ENCODE data around the gene LDAH.

LDAH gene

GRCh38 chr2:20675701-20676352, 147.1 kb downstream of the LDAH start:
- H3K27me3 Mint-ChIP-seq, result peaks cover 36% of the 10 kb centered on the region
- H3K4me3 Mint-ChIP-seq, result no peak overlapping the region
- no peaks in the 10 kb centered on the region for H3K9me3 Mint-ChIP-seq
- H3K4me1 Mint-ChIP-seq, result no peaks in the 10 kb centered on the region
- H3K27ac Mint-ChIP-seq, result peak overlapping the region; percentile 2
- DNase-seq, result no peak
- H3K36me3 Mint-ChIP-seq, result peaks cover 1% of the 10 kb centered on the region
- CTCF ChIA-PET, result interaction anchor here (0.7 to 5.3 kb wide), 3 partner anchors 15 to 264 kb away, joined by 3 to 33 read pairs (median 4); no protein-coding TSS in a partner anchor

- CTCF ChIA-PET, result interaction anchor here (0.9 to 5.3 kb wide), 2 partner anchors 14 to 21 kb away, joined by 4 to 33 read pairs; no protein-coding TSS in a partner anchor
- Mint-ChIP-seq H3K36me3 (no peaks in the 10 kb centered on the region), H3K4me3 (no peak overlapping the region), H3K27me3 (peaks cover 43% of the 10 kb centered on the region), H3K9me3 (no peaks in the 10 kb centered on the region), H3K27ac (no peak overlapping the region), H3K4me1 (no peaks in the 10 kb centered on the region)
- no peak for DNase-seq
These were observed 147.8 kb downstream of the LDAH start for GRCh38 chr2:20674974-20675679.

GRCh38 chr2:20674309-20674965, 148.5 kb downstream of the LDAH start:
- Mint-ChIP-seq H3K4me1 (no peaks in the 10 kb centered on the region), H3K9me3 (no peaks in the 10 kb centered on the region), H3K36me3 (no peaks in the 10 kb centered on the region), H3K27me3 (peaks cover 50% of the 10 kb centered on the region), H3K27ac (no peak overlapping the region), H3K4me3 (no peak overlapping the region)
- no peak for DNase-seq
- CTCF ChIA-PET, result interaction anchor here (5.3 kb wide), 1 partner anchor 14 kb away, joined by 33 read pairs; no protein-coding TSS in a partner anchor

GRCh38 chr2:20673686-20674308, 149.1 kb downstream of the LDAH start:
- H3K36me3 Mint-ChIP-seq, result no peaks in the 10 kb centered on the region
- no peak overlapping the region for H3K27ac Mint-ChIP-seq
- peaks cover 56% of the 10 kb centered on the region for H3K27me3 Mint-ChIP-seq
- no peak overlapping the region for H3K4me3 Mint-ChIP-seq
- H3K9me3 Mint-ChIP-seq, result no peaks in the 10 kb centered on the region
- CTCF ChIA-PET, result no interaction called here
- no peaks in the 10 kb centered on the region for H3K4me1 Mint-ChIP-seq
- DNase-seq, result no peak

- Mint-ChIP-seq H3K27ac (no peak overlapping the region), H3K4me3 (no peak overlapping the region), H3K36me3 (peaks cover 2% of the 10 kb centered on the region), H3K27me3 (peaks cover 70% of the 10 kb centered on the region), H3K9me3 (no peaks in the 10 kb centered on the region), H3K4me1 (peaks cover 3% of the 10 kb centered on the region)
- CTCF ChIA-PET, result interaction anchor here (3.3 kb wide), 1 partner anchor 11 kb away, joined by 22 read pairs; no protein-coding TSS in a partner anchor
- DNase-seq, result no peak
These were observed 150.5 kb downstream of the LDAH start for GRCh38 chr2:20672201-20672951.

- no peak for DNase-seq
- no peak overlapping the region for H3K4me3 Mint-ChIP-seq
- H3K9me3 Mint-ChIP-seq, result no peaks in the 10 kb centered on the region
- H3K4me1 Mint-ChIP-seq, result peaks cover 3% of the 10 kb centered on the region
- H3K27ac Mint-ChIP-seq, result no peak overlapping the region
- H3K36me3 Mint-ChIP-seq, result peaks cover 2% of the 10 kb centered on the region
- CTCF ChIA-PET, result interaction anchor here (3.3 kb wide), 1 partner anchor 10 kb away, joined by 22 read pairs; no protein-coding TSS in a partner anchor
- H3K27me3 Mint-ChIP-seq, result peaks cover 74% of the 10 kb centered on the region
These were observed 151.2 kb downstream of the LDAH start for GRCh38 chr2:20671736-20672080.

- no peak for DNase-seq
- H3K27me3 Mint-ChIP-seq, result peaks cover 79% of the 10 kb centered on the region
- H3K9me3 Mint-ChIP-seq, result no peaks in the 10 kb centered on the region
- no peak overlapping the region for H3K4me3 Mint-ChIP-seq
- H3K36me3 Mint-ChIP-seq, result peaks cover 2% of the 10 kb centered on the region
- peaks cover 6% of the 10 kb centered on the region for H3K4me1 Mint-ChIP-seq
- no peak overlapping the region for H3K27ac Mint-ChIP-seq
- CTCF ChIA-PET, result interaction anchor here (3.3 kb wide), 1 partner anchor 10 kb away, joined by 22 read pairs; no protein-coding TSS in a partner anchor
These were observed 151.7 kb downstream of the LDAH start for GRCh38 chr2:20671036-20671735.

- no peaks in the 10 kb centered on the region for H3K9me3 Mint-ChIP-seq
- no peak overlapping the region for H3K27ac Mint-ChIP-seq
- DNase-seq, result no peak
- peaks cover 2% of the 10 kb centered on the region for H3K36me3 Mint-ChIP-seq
- CTCF ChIA-PET, result interaction anchor here (3.3 kb wide), 1 partner anchor 9 kb away, joined by 22 read pairs; no protein-coding TSS in a partner anchor
- peaks cover 11% of the 10 kb centered on the region for H3K4me1 Mint-ChIP-seq
- H3K27me3 Mint-ChIP-seq, result peaks cover 86% of the 10 kb centered on the region
- H3K4me3 Mint-ChIP-seq, result no peak overlapping the region
These were observed 152.4 kb downstream of the LDAH start for GRCh38 chr2:20670315-20671035.

GRCh38 chr2:20669562-20670314, 153.2 kb downstream of the LDAH start:
- DNase-seq, result no peak
- Mint-ChIP-seq H3K27ac (no peak overlapping the region), H3K36me3 (peaks cover 2% of the 10 kb centered on the region), H3K4me1 (peaks cover 12% of the 10 kb centered on the region), H3K27me3 (peaks cover 88% of the 10 kb centered on the region), H3K4me3 (no peak overlapping the region), H3K9me3 (no peaks in the 10 kb centered on the region)
- CTCF ChIA-PET, result interaction anchor here (3.3 kb wide), 1 partner anchor 8 kb away, joined by 22 read pairs; no protein-coding TSS in a partner anchor

GRCh38 chr2:20668871-20669475, 153.9 kb downstream of the LDAH start:
- no peak for DNase-seq
- Mint-ChIP-seq H3K27me3 (peaks cover 91% of the 10 kb centered on the region), H3K9me3 (no peaks in the 10 kb centered on the region), H3K36me3 (peaks cover 2% of the 10 kb centered on the region), H3K4me3 (no peak overlapping the region), H3K27ac (no peak overlapping the region), H3K4me1 (peaks cover 12% of the 10 kb centered on the region)
- CTCF ChIA-PET, result interaction anchor here (1.5 kb wide), 1 partner anchor 18 kb away, joined by 3 read pairs; the partner anchor contains the start of gene HS1BP3

GRCh38 chr2:20668451-20668850, 154.4 kb downstream of the LDAH start:
- CTCF ChIA-PET, result interaction anchor here (1.5 kb wide), 1 partner anchor 17 kb away, joined by 3 read pairs; the partner anchor contains the start of gene HS1BP3
- peaks cover 91% of the 10 kb centered on the region for H3K27me3 Mint-ChIP-seq
- no peak overlapping the region for H3K27ac Mint-ChIP-seq
- H3K4me3 Mint-ChIP-seq, result no peak overlapping the region
- no peak for DNase-seq
- peaks cover 12% of the 10 kb centered on the region for H3K4me1 Mint-ChIP-seq
- no peaks in the 10 kb centered on the region for H3K9me3 Mint-ChIP-seq
- peaks cover 2% of the 10 kb centered on the region for H3K36me3 Mint-ChIP-seq
